NB4 (cell line): ENCODE results near the gene RECQL5.
A peak's percentile ranks its signal among the peaks of the same experiment; 100 is the strongest.

Source experiments
- TF ChIP-seq, protein P1 (sequence below): IDR thresholded peaks from 2 replicates; pipeline ENCODE4 v1.6.1; 2011; ENCODE audit warnings: low read depth, low read length
- TF ChIP-seq, protein P2 (sequence below): IDR thresholded peaks from one replicate; pipeline ENCODE4 v1.5.1; 2012; ENCODE audit warnings: low read depth, low read length

DNA sequence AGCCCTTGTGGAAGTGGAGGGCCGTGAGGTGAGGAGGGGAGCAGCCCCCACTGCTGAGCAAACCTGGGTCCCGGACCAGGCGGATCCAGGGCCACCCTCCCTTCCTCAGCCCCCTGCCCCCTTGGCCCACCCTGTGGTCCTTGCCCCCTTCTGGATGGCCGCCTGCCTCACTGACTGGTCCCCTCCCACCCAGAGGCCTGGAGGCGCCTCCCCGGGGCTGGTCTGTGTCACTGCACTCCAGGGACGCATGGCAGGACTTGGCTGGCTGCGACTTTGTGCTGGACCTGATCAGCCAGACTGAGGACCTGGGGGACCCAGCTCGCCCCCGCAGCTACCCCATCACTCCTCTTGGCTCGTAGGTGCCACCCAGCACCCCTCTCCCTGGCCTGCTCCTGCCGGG lies 52.9 kb downstream of the RECQL5 start:
- TF ChIP-seq, protein P1, sequence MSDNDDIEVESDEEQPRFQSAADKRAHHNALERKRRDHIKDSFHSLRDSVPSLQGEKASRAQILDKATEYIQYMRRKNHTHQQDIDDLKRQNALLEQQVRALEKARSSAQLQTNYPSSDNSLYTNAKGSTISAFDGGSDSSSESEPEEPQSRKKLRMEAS: no peak
- TF ChIP-seq, protein P2, sequence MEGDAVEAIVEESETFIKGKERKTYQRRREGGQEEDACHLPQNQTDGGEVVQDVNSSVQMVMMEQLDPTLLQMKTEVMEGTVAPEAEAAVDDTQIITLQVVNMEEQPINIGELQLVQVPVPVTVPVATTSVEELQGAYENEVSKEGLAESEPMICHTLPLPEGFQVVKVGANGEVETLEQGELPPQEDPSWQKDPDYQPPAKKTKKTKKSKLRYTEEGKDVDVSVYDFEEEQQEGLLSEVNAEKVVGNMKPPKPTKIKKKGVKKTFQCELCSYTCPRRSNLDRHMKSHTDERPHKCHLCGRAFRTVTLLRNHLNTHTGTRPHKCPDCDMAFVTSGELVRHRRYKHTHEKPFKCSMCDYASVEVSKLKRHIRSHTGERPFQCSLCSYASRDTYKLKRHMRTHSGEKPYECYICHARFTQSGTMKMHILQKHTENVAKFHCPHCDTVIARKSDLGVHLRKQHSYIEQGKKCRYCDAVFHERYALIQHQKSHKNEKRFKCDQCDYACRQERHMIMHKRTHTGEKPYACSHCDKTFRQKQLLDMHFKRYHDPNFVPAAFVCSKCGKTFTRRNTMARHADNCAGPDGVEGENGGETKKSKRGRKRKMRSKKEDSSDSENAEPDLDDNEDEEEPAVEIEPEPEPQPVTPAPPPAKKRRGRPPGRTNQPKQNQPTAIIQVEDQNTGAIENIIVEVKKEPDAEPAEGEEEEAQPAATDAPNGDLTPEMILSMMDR: peak; percentile 11
